ENCODE results near the gene ASPHD1. TPM values are rescaled to one million over a fixed set of nuclear protein-coding genes. Genes with fewer than 3 reads are reported as not detected.
A peak's percentile ranks its signal among the peaks of the same experiment; 100 is the strongest.
"Not testable (repeated sequence)": the region's sequence is repeated elsewhere in the genome, so short reads cannot be mapped to it uniquely, and the experiment has no call there.

The ASPHD1 gene
- total RNA-seq, 2 experiments from 2014 or later: 0.42 TPM; not detected in 1

- H3K9me3 Mint-ChIP-seq: no peaks in the 10 kb centered on the region
- peaks cover 13% of the 10 kb centered on the region for H3K4me1 Mint-ChIP-seq
- DNase-seq (no peak), ATAC-seq (ENCODE audit: low read depth) (no peak)
- no peaks in the 10 kb centered on the region for H3K27me3 Mint-ChIP-seq
- POLR2A ChIA-PET: interaction anchor here (0.6 to 1.7 kb wide), 3 partner anchors 44 to 751 kb away, joined by 4 to 10 read pairs (median 4); partner anchors contain the start of genes KCTD13 and MVP
- no peak overlapping the region for H3K27ac Mint-ChIP-seq
- no peak overlapping the region for H3K4me3 Mint-ChIP-seq
- peaks cover 8% of the 10 kb centered on the region for H3K36me3 Mint-ChIP-seq
Observed at GRCh38 chr16:29864205-29864604, 36.1 kb upstream of the ASPHD1 start.

- Mint-ChIP-seq H3K9me3 (no peaks in the 10 kb centered on the region), H3K4me3 (no peak overlapping the region), H3K36me3 (no peaks in the 10 kb centered on the region), H3K4me1 (peaks cover 4% of the 10 kb centered on the region), H3K27me3 (no peaks in the 10 kb centered on the region), H3K27ac (no peak overlapping the region)
- POLR2A ChIA-PET: interaction anchor here (0.6 kb wide), 1 partner anchor 46 kb away, joined by 4 read pairs; no protein-coding TSS in a partner anchor
- DNase-seq: no peak
- ATAC-seq (ENCODE audit: low read depth): no peak
Observed at GRCh38 chr16:29868396-29869009, 31.8 kb upstream of the ASPHD1 start.

DNA sequence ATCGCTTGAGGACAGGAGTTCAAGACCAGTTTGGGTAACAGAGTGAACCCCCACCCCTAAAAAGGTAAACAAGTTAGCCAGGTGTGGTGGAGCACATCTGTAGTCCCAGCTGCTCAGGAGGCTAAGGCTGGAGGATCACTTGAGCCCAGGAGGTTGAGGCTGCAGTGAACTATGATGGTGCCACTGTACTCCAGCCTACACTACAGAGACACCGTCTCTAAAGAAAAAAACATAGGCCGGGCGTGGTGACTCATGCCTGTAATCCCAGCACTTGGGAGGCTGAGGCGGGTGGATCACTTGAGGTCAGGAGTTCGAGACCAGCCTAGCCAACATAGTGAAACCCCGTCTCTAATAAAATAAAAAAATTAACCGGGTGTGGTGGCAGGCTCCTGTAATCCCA, 31.2 kb upstream of the ASPHD1 start:
- not testable (repeated sequence) for H3K36me3 Mint-ChIP-seq; H3K27ac Mint-ChIP-seq; DNase-seq; H3K4me1 Mint-ChIP-seq; H3K27me3 Mint-ChIP-seq; H3K9me3 Mint-ChIP-seq; H3K4me3 Mint-ChIP-seq; ATAC-seq (ENCODE audit: low read depth)
- POLR2A ChIA-PET: interaction anchor here (0.6 kb wide), 1 partner anchor 47 kb away, joined by 4 read pairs; no protein-coding TSS in a partner anchor

DNA sequence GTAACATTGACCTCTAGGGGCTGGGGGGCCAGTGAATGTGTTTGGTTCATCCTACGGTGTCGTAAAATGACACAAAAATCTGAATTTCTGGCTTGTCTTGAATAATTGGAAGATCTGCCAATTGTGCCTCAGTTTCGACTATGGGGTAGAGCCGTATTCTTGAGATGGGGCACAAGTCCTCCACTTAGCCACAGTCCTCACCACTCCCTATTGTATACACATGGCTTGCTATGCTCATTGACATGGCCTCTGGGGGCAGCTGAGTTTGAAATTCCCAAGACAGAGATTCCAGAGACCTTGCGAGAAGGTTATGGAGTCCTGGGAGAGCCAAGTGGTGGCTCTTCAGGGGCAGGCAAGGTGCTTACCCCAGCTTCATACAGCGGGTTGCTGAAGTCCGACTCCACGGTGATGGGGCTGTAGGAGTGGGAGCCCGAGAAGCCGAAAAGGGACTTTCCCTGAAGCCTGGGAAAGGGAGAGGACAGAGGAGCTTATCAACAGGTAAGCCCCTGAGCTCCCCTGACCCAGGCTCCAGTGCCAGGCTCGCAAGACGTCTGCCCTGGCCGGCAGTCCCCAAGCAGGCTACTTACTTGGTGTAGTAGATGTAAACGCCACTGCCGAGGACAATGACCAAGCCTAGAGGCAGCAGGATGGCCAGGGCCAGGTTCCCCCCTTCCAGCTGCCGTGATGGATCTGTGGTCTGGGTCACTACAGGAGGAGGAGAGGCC, 28.3 kb upstream of the ASPHD1 start:
- DNase-seq (no peak), ATAC-seq (ENCODE audit: low read depth) (no peak)
- Mint-ChIP-seq H3K4me3 (no peak overlapping the region), H3K27me3 (peaks cover 14% of the 10 kb centered on the region), H3K4me1 (peaks cover 8% of the 10 kb centered on the region), H3K27ac (no peak overlapping the region), H3K9me3 (no peaks in the 10 kb centered on the region), H3K36me3 (no peaks in the 10 kb centered on the region)
- POLR2A ChIA-PET: interaction anchor here (0.6 kb wide), 1 partner anchor 95 kb away, joined by 3 read pairs; no protein-coding TSS in a partner anchor

GRCh38 chr16:29873319-29873718, 27.0 kb upstream of the ASPHD1 start:
- Mint-ChIP-seq H3K36me3 (no peaks in the 10 kb centered on the region), H3K9me3 (no peaks in the 10 kb centered on the region), H3K4me1 (peaks cover 11% of the 10 kb centered on the region), H3K27ac (no peak overlapping the region), H3K4me3 (no peak overlapping the region), H3K27me3 (peaks cover 23% of the 10 kb centered on the region)
- POLR2A ChIA-PET: interaction anchor here (0.5 kb wide), 1 partner anchor 15 kb away, joined by 4 read pairs; no protein-coding TSS in a partner anchor
- ATAC-seq (ENCODE audit: low read depth) (no peak), DNase-seq (no peak)

DNA sequence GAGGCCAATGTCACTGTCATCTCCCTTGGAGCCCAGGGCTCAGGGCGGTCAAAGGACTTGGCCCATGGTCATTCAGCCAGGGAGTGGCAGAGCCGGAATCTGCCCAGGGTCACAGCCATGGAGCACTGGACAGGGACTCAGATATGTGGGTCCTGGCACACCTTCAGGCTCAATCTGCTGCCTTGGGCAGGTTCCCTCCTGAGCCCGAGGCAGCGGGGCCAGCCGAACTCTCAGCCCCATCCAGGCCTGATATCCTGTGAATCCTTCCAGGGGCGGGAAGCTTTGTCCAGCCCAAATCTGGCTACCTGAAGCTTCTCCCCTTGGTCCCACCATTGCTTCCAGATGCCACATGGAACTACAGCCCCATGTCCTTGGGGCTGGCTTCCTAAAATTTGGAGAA, 25.1 kb upstream of the ASPHD1 start:
- H3K27ac Mint-ChIP-seq: no peak overlapping the region
- H3K27me3 Mint-ChIP-seq: peaks cover 25% of the 10 kb centered on the region
- ATAC-seq (ENCODE audit: low read depth) (no peak), DNase-seq (no peak)
- H3K4me1 Mint-ChIP-seq: peaks cover 11% of the 10 kb centered on the region
- H3K36me3 Mint-ChIP-seq: no peaks in the 10 kb centered on the region
- POLR2A ChIA-PET: no interaction called here
- no peaks in the 10 kb centered on the region for H3K9me3 Mint-ChIP-seq
- H3K4me3 Mint-ChIP-seq: no peak overlapping the region

GRCh38 chr16:29876217-29876593, 24.1 kb upstream of the ASPHD1 start:
- H3K27ac Mint-ChIP-seq: no peak overlapping the region
- peaks cover 28% of the 10 kb centered on the region for H3K27me3 Mint-ChIP-seq

DNA sequence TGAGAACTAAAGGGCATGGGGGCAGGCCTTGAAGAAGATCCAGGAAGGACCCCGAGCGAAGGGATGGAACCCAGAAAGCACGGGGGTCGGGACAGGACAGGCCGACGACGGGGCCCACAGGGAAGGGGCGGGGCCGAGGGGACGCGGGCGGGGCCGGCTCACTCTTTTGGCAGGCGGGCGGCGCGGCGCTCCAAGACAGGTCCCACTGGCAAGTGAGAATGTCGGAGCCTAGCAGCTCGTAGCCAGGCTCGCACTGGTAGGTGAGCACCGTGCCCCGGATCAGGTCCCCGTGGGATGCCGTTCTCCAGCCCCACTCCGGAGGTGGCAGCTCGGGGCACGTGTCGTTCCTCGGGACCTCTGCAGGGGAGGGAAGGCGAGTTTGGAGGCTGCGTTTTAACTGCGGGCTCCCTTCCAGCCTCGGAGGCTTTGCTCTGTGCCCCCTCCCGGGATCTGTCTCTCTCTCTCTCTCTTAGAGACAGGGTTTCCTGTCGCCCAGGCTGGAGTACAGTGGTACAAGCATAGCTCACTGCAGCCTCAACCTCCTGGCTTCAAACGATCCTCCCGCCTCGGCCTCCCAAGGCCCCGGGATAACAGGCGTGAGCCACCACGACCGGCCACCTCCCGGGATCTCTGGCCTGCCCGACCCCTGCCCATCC, 23.6 kb upstream of the ASPHD1 start:
- Mint-ChIP-seq H3K36me3 (no peaks in the 10 kb centered on the region), H3K27me3 (peaks cover 28% of the 10 kb centered on the region), H3K4me1 (peaks cover 11% of the 10 kb centered on the region), H3K9me3 (no peaks in the 10 kb centered on the region), H3K27ac (no peak overlapping the region), H3K4me3 (peak overlapping the region; percentile 64)
- ATAC-seq (ENCODE audit: low read depth) (peak; percentile 51), DNase-seq (peak; percentile 53)
- POLR2A ChIA-PET: interaction anchor here (0.9 kb wide), 1 partner anchor 129 kb away, joined by 3 read pairs; no protein-coding TSS in a partner anchor

More at GRCh38 chr16:29876217-29876593, 24.1 kb upstream of the ASPHD1 start:
- ATAC-seq (ENCODE audit: low read depth) (no peak), DNase-seq (no peak)
- Mint-ChIP-seq H3K9me3 (no peaks in the 10 kb centered on the region), H3K36me3 (no peaks in the 10 kb centered on the region), H3K4me3 (peak overlapping the region; percentile 64), H3K4me1 (peaks cover 11% of the 10 kb centered on the region)
- POLR2A ChIA-PET: no interaction called here

GRCh38 chr16:29877266-29877961, 22.9 kb upstream of the ASPHD1 start:
- DNase-seq: peak; percentile 48
- Mint-ChIP-seq H3K27me3 (peaks cover 28% of the 10 kb centered on the region), H3K4me1 (peaks cover 11% of the 10 kb centered on the region), H3K9me3 (no peaks in the 10 kb centered on the region), H3K36me3 (no peaks in the 10 kb centered on the region), H3K27ac (no peak overlapping the region), H3K4me3 (peak overlapping the region; percentile 64)
- peak; percentile 60 for ATAC-seq (ENCODE audit: low read depth)
- POLR2A ChIA-PET: interaction anchor here (0.6 to 1.0 kb wide), 4 partner anchors 12 to 200 kb away, joined by 3 to 4 read pairs (median 4); partner anchors contain the start of gene KCTD13

DNA sequence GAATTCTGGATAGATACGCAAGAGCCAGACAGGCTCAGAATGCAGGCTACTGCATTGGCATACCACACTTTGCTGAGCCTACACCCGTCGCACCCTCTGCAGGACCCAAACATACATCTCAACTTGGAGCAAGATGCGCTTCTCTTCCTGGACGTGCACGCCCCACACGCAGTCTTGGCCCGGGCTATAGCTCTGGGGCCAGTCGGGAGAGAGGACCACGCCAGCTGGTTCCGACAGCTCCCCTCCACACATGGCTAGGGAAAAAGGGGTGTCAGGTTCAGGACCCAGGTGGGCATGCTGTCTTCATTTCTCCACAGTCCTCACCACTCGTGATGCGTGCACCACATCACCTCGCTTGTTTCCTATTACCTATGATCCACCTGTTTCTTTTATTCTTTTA, 22.1 kb upstream of the ASPHD1 start:
- POLR2A ChIA-PET: interaction anchor here (0.6 to 1.0 kb wide), 2 partner anchors 48 to 201 kb away, joined by 3 to 4 read pairs; partner anchors contain the start of gene KCTD13
- Mint-ChIP-seq H3K4me3 (no peak overlapping the region), H3K36me3 (no peaks in the 10 kb centered on the region), H3K9me3 (no peaks in the 10 kb centered on the region), H3K27me3 (peaks cover 28% of the 10 kb centered on the region), H3K27ac (no peak overlapping the region), H3K4me1 (peaks cover 11% of the 10 kb centered on the region)
- ATAC-seq (ENCODE audit: low read depth) (no peak), DNase-seq (no peak)

DNA sequence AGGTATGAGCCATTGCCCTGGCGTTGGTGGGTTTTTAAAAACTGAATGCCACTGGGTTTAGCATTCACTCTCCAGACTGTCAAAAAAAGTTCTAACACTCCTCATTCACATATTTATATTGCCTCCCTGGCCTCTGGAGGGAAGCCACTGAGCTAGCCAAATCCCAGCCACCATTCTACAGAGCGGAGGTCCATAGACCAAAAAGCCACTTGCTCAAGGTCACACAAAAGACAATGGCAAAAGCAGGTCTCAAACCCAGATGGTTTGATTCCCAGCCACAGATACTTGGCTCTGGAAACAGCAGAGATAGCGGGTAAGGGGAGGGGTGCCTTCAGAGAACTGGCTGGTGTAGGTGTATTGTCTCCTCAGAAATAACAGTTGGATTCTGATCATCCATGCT, 19.2 kb upstream of the ASPHD1 start:
- H3K27me3 Mint-ChIP-seq: peaks cover 22% of the 10 kb centered on the region
- ATAC-seq (ENCODE audit: low read depth) (no peak), DNase-seq (no peak)
- no peaks in the 10 kb centered on the region for H3K9me3 Mint-ChIP-seq
- H3K27ac Mint-ChIP-seq: no peak overlapping the region
- peaks cover 8% of the 10 kb centered on the region for H3K4me1 Mint-ChIP-seq
- no peaks in the 10 kb centered on the region for H3K36me3 Mint-ChIP-seq
- POLR2A ChIA-PET: no interaction called here
- no peak overlapping the region for H3K4me3 Mint-ChIP-seq

DNA sequence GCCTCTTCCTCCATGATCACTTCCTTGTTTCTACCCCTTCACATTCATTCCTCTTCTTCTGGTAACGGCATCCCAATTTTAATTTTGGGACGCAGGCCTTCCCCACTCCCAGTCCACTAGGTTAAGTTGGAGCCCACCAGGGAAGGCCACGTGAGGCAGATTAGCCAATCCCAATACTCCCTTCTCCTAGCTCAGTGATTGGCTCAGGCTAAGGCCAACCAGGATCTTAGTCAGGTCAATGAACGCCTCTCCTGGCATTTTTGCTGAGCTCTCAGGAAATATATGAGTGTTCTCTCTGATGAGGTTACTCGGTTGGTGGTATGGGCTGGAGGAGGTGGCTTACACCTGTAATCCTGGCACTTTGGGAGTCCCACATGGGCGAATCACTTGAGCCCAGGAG, 16.3 kb upstream of the ASPHD1 start:
- POLR2A ChIA-PET: no interaction called here
- Mint-ChIP-seq H3K4me3 (no peak overlapping the region), H3K27ac (no peak overlapping the region), H3K9me3 (no peaks in the 10 kb centered on the region), H3K27me3 (peaks cover 9% of the 10 kb centered on the region), H3K4me1 (no peaks in the 10 kb centered on the region), H3K36me3 (no peaks in the 10 kb centered on the region)
- ATAC-seq (ENCODE audit: low read depth) (no peak), DNase-seq (no peak)

DNA sequence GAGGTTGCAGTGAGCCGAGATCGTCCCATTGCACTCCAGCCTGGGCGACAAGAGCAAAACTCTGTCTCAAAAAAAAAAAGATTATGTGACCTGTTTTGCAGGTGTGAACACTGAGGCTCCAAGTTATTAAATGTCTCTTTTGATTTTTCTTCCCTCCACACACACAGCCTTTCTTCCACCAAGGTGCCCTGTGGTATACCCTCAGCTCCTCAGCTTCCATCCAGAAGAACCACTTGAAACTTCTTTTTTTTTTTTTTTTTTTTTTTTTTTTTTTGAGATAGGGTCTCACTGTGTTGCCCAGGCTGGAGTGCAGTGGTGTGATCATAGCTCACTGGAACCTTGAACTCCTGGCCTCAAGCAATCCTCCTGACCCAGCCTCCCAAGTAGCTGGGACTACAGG, 10.9 kb upstream of the ASPHD1 start:
- H3K27me3 Mint-ChIP-seq; H3K4me3 Mint-ChIP-seq; H3K27ac Mint-ChIP-seq; H3K36me3 Mint-ChIP-seq; DNase-seq; ATAC-seq (ENCODE audit: low read depth); H3K4me1 Mint-ChIP-seq; POLR2A ChIA-PET; H3K9me3 Mint-ChIP-seq: not testable (repeated sequence)
